ENCODE results near the gene MED16. TPM values are rescaled to one million over a fixed set of nuclear protein-coding genes. Genes with fewer than 3 reads are reported as not detected.

The MED16 gene
- total RNA-seq, 1 experiment from 2014 or later, result 83.1 TPM

- H3K79me1 ChIP-seq (ENCODE audit: insufficient read depth, low read depth, low read length, poor library complexity, severe bottlenecking), result no peaks in the 10 kb centered on the region
- H4K5ac ChIP-seq (ENCODE audit: insufficient read length, low read depth, low read length), result no peak within 1 kb of the TSS
- no peak within 1 kb of the TSS for H4K8ac ChIP-seq (replicated peaks; ENCODE audit: insufficient read length, low read depth, low read length)
- peaks cover 17% of the 10 kb centered on the region for H3K27me3 Mint-ChIP-seq (ENCODE audit: low read depth)
- H3K27me3 ChIP-seq (ENCODE audit: insufficient read depth, low read length), result no peaks in the 10 kb centered on the region
- no peaks in the 10 kb centered on the region for H3K9me3 ChIP-seq (ENCODE audit: control insufficient read depth, low read depth, low read length)
- no peak within 1 kb of the TSS for H2AFZ ChIP-seq (ENCODE audit: low read length)
- no peaks in the 10 kb centered on the region for H4K20me1 ChIP-seq (ENCODE audit: control insufficient read depth, insufficient read depth, insufficient read length)
- H3K4me3 Mint-ChIP-seq, result no peak within 1 kb of the TSS
- no peak within 1 kb of the TSS for H3K23ac ChIP-seq (ENCODE audit: insufficient read length, low read depth, low read length)
- no peak within 1 kb of the TSS for H2AK5ac ChIP-seq (ENCODE audit: insufficient read length, low read length)
- no peaks in the 10 kb centered on the region for H3K36me3 Mint-ChIP-seq (ENCODE audit: insufficient read depth in 1 of 3, low read depth in 3 of 3)
- H3K4me1 Mint-ChIP-seq, result peaks cover 0 to under 1% of the 10 kb centered on the region in 2 experiments; a peak in 1 of 4 replicates
- no peaks in the 10 kb centered on the region for H3K23me2 ChIP-seq (ENCODE audit: insufficient read length, low read depth, low read length, poor library complexity, severe bottlenecking)
- H2BK15ac ChIP-seq (ENCODE audit: low read depth, low read length), result no peak within 1 kb of the TSS; the same call in 1 of the 2 replicates
- H3T11ph ChIP-seq (ENCODE audit: low read length), result no peak within 1 kb of the TSS
- no CpG with 5 or more reads among the region's 55 CpGs for WGBS (ENCODE audit: extremely low coverage, insufficient read length, low lambda C conversion rate)
- H3K4me2 ChIP-seq (ENCODE audit: insufficient read depth, insufficient read length, low read length), result no peak within 1 kb of the TSS
- H2BK20ac ChIP-seq (ENCODE audit: low read depth, low read length, poor library complexity, severe bottlenecking), result no peak within 1 kb of the TSS
- no peak within 1 kb of the TSS for H3K4ac ChIP-seq (ENCODE audit: low read depth, low read length)
- H3K56ac ChIP-seq (ENCODE audit: insufficient read length, low read depth, low read length), result no peak within 1 kb of the TSS
- no peak within 1 kb of the TSS for H4K91ac ChIP-seq (ENCODE audit: insufficient read length, low read depth, low read length)
- no peak within 1 kb of the TSS for H3K9ac ChIP-seq (ENCODE audit: extremely low read depth, insufficient read length, low read length)
- no peak for TF ChIP-seq CTCF (conservative IDR thresholded peaks at IDR 0.05)
- H3K27ac Mint-ChIP-seq, result no peak within 1 kb of the TSS
- H2BK5ac ChIP-seq (ENCODE audit: insufficient read length, low read length), result no peak within 1 kb of the TSS
- no peaks in the 10 kb centered on the region; a peak in 1 of 5 replicates for H3K9me3 Mint-ChIP-seq
- H3K14ac ChIP-seq (ENCODE audit: insufficient read depth, low read length), result no peak within 1 kb of the TSS
- no peak within 1 kb of the TSS for H2BK12ac ChIP-seq (ENCODE audit: insufficient read length, low read depth, low read length)
- DNase-seq, result no peak
- H2BK120ac ChIP-seq (ENCODE audit: low read depth, low read length, poor library complexity, severe bottlenecking), result no peak within 1 kb of the TSS
- H3K27ac ChIP-seq (ENCODE audit: insufficient read length, low read depth, low read length), result no peak within 1 kb of the TSS
- no peaks in the 10 kb centered on the region for H3K79me2 ChIP-seq (ENCODE audit: insufficient read depth, low read length)
- H3K4me1 ChIP-seq (ENCODE audit: insufficient read depth, low read length), result no peaks in the 10 kb centered on the region
- H3K18ac ChIP-seq (ENCODE audit: insufficient read length, low read depth, low read length), result no peak within 1 kb of the TSS
Observed at GRCh38 chr19:852136-853013, 40.6 kb downstream of the MED16 start, which contains the start of gene ELANE. ELANE (plus strand) TSS chr19:852303; CDS start chr19:852329, 26 bp downstream.

All from H9 (cell line).